ENCODE results near the gene TMEM108.

Gene TMEM108

GRCh38 chr3:133168025-133168401 lies 129.8 kb downstream of the TMEM108 start:
- DNase-seq = no peak

- DNase-seq = no peak
Measured at GRCh38 chr3:133169331-133170068, 131.3 kb downstream of the TMEM108 start.

- no peak for DNase-seq
Measured at GRCh38 chr3:133171831-133172230, 133.6 kb downstream of the TMEM108 start.

GRCh38 chr3:133181392-133182150 lies 143.4 kb downstream of the TMEM108 start:
- DNase-seq = no peak

- DNase-seq = no peak
Measured at GRCh38 chr3:133187870-133188379, 149.7 kb downstream of the TMEM108 start.

- DNase-seq = no peak
Measured at GRCh38 chr3:133188996-133189395, 150.8 kb downstream of the TMEM108 start.

- DNase-seq = no peak
Measured at GRCh38 chr3:133189893-133190292, 151.7 kb downstream of the TMEM108 start.

- no peak for DNase-seq
Measured at GRCh38 chr3:133191818-133192217, 153.6 kb downstream of the TMEM108 start.

- DNase-seq = no peak
Measured at GRCh38 chr3:133192363-133192945, 154.3 kb downstream of the TMEM108 start.

GRCh38 chr3:133192967-133193366 lies 154.8 kb downstream of the TMEM108 start:
- no peak for DNase-seq

GRCh38 chr3:133196527-133196926 lies 158.3 kb downstream of the TMEM108 start:
- no peak for DNase-seq

GRCh38 chr3:133197619-133198018 lies 159.4 kb downstream of the TMEM108 start:
- DNase-seq = no peak

GRCh38 chr3:133206921-133207320 lies 168.7 kb downstream of the TMEM108 start:
- DNase-seq = no peak

GRCh38 chr3:133208184-133208583 lies 170.0 kb downstream of the TMEM108 start:
- DNase-seq = no peak

GRCh38 chr3:133209871-133210550 lies 171.8 kb downstream of the TMEM108 start:
- no peak for DNase-seq

GRCh38 chr3:133210656-133211055 lies 172.5 kb downstream of the TMEM108 start:
- DNase-seq = no peak

GRCh38 chr3:133211449-133211848 lies 173.3 kb downstream of the TMEM108 start:
- DNase-seq = no peak

- no peak for DNase-seq
Measured at GRCh38 chr3:133211856-133212255, 173.7 kb downstream of the TMEM108 start.

GRCh38 chr3:133213937-133214336 lies 175.7 kb downstream of the TMEM108 start:
- DNase-seq = no peak

GRCh38 chr3:133227813-133228212 lies 189.6 kb downstream of the TMEM108 start:
- DNase-seq = no peak

- no peak for DNase-seq
Measured at GRCh38 chr3:133230195-133230594, 192.0 kb downstream of the TMEM108 start.

- no peak for DNase-seq
Measured at GRCh38 chr3:133236901-133237300, 198.7 kb downstream of the TMEM108 start.

GRCh38 chr3:133237380-133237779 lies 199.2 kb downstream of the TMEM108 start:
- DNase-seq = no peak

All from NK-92 treated with Interleukin-12 subunit alpha and Interleukin-12 subunit beta, amount 100 ng/mL, for 24 hours (cell line).